NCI-H526 treated with DMSO at 0.1 percent for 48 hours (cell line): Measurements from ENCODE around the gene CDK17.

ENCODE experiments used
- DNase-seq: peaks from one replicate; lab custom pipeline; 2025; lab: John Stamatoyannopoulos, UW

CDK17 gene

DNA sequence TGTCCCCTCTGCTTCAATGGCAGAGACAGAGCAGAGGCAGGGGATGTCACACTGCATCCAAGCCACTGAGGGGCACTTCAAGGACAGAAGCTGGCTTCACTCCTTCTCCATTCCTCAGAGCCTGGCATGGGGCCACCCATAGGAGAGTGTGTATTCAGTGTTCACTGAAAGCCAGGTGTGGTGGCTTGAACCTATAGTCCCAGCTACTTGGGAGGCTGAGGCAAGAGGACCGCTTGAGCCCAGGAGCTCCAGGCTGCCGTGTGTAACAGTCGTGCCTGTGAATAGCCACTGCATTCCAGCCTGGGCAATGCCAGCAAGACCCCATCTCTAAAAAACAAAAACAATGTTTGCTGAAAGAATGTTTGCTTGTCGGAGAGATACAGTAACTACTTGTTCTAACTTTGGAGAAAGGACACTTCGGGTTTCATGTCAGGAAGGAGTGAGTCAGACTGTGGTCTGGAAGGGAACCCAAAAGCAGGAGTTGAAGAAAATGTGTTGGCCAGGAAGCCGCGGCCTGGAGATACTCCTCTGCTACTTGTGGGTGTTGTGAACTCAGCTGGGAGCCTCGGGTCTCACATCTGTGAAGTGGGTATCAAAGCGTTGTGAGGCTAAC lies 162.7 kb downstream of the CDK17 start:
- no peak for DNase-seq

DNA sequence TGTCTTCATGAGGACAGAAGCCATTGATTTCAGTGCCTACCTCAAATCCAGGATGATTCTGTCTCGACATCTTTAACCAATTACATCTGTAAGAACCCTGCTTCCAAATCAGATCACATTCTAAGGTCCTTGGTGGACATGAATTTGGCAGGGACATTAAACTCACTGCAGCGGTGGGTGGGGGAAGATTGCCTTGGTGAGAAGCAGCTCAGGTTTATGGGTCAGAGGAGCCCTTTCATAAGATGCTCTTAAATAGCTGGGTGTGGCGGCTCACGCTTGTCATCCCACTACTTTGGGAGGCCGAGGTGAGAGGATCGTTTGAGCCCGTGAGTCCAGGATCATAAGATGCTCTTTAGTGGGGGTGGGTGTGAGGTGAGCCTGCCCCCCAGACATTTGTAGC lies 163.2 kb downstream of the CDK17 start:
- no peak for DNase-seq

DNA sequence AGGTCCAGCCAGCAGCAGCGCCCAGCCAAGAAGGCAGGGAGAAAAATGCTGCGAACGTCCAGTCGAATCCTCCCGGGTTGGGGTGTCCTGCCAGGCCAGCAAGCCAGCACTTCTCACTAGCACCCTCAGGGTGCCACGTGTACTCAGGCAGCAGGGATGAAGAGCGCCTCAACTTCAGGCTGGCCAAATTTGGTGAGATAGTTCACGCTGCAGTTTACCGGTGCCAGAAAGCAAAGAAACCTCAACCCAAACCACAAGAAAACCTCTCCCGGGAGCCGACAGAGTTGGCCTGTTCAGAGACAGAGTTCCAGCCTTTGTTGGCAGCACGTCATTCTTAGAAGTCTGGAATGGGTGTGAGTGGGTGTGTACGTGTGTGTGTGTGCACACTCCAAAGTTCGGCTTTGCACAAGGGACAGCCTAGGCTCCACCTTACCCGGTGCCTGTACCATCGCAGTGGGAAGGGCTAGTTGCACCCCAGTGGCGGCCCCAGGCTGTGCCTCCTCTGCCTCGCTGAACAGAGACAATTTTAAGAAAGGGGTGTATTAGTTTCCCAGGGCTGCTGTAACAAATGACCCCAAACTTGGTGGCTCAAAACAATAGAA lies 163.9 kb downstream of the CDK17 start:
- DNase-seq, result no peak

DNA sequence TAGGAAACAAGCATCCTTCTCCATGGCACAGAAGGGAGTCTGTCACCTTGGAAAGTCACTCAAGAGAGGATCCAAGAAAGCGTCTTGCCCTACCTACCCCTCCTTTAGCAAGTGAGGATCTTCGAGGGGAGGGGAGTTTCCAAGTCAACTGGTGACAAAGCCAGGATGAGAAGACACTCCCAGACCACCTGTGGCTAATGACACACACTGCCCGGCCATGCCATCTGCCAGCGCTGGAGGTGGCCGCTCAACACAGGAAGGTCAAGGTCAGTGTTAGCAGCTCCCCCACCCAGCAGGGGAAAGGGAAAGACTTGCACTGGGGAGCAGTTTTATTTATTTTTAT lies 164.8 kb downstream of the CDK17 start:
- no peak for DNase-seq

- DNase-seq, result no peak
Measured at GRCh38 chr12:96234591-96235483, 165.4 kb downstream of the CDK17 start.

GRCh38 chr12:96233939-96234461 lies 166.2 kb downstream of the CDK17 start:
- DNase-seq, result no peak

DNA sequence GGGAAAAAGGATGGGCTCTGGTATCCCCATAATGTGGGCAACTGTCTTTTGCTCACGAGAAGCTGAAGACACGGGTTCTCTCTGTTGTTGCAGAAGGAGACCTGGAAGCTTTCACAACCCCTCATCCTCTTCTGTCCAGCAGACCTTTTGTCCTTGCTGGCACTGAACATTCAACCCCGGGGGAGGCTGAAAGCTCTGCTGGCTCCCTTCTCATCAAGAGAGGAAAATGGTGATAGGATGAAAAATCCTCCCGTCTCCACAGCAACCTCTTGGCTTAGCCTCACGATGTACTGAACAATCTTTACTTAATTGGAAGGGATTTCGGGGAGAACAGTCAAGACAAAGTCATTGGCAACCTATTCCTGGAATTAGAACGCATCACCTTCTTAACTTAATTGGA lies 167.1 kb downstream of the CDK17 start:
- DNase-seq, result no peak

DNA sequence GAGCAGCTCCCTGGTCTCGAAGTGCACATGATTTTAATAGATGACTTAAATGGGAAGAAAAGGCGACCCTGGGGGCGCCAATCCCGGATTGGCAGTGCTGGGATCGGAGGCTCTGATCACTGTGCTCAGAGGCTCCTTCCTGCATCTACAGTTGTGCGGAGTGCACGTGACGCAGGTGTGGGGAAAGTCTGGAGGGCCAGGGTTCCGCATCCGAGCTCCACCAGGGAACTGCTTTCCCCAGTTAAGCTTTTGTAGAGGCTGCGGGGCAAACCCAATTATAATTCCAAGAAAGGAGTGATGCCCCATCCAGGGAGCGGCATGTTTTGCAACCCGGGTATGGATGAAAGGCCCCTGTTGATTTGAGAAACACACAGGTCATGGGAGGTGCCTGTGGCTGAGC lies 169.6 kb downstream of the CDK17 start:
- no peak for DNase-seq

GRCh38 chr12:96228566-96229248 lies 171.5 kb downstream of the CDK17 start:
- DNase-seq, result no peak
